ENCODE data around the gene ERCC1. TPM values are rescaled to one million over a fixed set of nuclear protein-coding genes. Genes with fewer than 3 reads are reported as not detected.

The ERCC1 gene
- total and polyA plus RNA-seq, 2 of the 13 experiments (the other 11 are each of a cell fraction or from before 2014, with no cell fraction given) = 40.0 to 66.4 TPM

DNA sequence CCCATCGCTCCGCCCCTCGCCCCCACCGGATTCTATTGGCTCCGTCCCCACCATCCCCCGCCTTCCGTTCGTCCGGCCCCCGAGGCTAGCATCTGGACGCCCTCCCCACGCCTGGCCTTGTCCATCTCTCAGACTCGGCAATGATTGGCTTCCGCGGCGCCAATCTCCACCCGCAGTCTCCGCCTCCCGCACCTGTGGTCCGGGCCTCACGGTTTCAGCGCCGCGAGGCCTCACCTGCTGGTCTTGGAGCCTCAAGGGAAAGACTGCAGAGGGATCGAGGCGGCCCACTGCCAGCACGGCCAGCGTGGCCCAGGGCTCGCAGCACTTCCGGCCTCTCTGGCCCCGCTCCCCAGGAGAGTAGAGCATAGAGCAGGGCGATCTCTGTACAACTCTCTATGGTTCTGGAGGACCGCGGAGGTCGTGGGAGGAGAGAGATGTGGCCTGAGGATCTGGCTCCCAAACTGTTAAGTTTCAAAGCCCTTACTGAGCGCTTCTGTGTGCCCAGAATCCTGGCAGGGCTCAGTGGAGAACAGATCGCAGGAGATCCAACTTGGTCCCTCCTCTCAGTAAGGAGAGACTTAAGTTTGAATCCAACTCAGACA, at the start of gene ERCC1 (continued):
- TF ChIP-seq, protein P1, sequence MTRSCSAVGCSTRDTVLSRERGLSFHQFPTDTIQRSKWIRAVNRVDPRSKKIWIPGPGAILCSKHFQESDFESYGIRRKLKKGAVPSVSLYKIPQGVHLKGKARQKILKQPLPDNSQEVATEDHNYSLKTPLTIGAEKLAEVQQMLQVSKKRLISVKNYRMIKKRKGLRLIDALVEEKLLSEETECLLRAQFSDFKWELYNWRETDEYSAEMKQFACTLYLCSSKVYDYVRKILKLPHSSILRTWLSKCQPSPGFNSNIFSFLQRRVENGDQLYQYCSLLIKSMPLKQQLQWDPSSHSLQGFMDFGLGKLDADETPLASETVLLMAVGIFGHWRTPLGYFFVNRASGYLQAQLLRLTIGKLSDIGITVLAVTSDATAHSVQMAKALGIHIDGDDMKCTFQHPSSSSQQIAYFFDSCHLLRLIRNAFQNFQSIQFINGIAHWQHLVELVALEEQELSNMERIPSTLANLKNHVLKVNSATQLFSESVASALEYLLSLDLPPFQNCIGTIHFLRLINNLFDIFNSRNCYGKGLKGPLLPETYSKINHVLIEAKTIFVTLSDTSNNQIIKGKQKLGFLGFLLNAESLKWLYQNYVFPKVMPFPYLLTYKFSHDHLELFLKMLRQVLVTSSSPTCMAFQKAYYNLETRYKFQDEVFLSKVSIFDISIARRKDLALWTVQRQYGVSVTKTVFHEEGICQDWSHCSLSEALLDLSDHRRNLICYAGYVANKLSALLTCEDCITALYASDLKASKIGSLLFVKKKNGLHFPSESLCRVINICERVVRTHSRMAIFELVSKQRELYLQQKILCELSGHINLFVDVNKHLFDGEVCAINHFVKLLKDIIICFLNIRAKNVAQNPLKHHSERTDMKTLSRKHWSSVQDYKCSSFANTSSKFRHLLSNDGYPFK (CRISPR knock-in tag; IDR thresholded peaks at IDR 0.05; ENCODE audit: borderline replicate concordance) = peak; percentile 95; the same call in 1 of the 2 replicates
- TF ChIP-seq ZFY (CRISPR knock-in tag; IDR thresholded peaks at IDR 0.05) (peak; percentile 98), ZNF883 (CRISPR knock-in tag; IDR thresholded peaks at IDR 0.05; ENCODE audit: not compliant biosample characterization) (peak; percentile 67), ZNF879 (CRISPR knock-in tag; IDR thresholded peaks at IDR 0.05) (peak; percentile 82; the same call in 1 of the 2 replicates), REPIN1 (CRISPR knock-in tag; IDR thresholded peaks at IDR 0.05; ENCODE audit: borderline replicate concordance, low read depth) (peak; percentile 75; the same call in 1 of the 2 replicates), ZNF264 (CRISPR knock-in tag; IDR thresholded peaks at IDR 0.05) (no peak), AGO1 (IDR thresholded peaks at IDR 0.05; ENCODE audit: low read depth, low read length, poor library complexity, severe bottlenecking) (peak; percentile 57), ZFP82 (CRISPR knock-in tag; IDR thresholded peaks at IDR 0.05; ENCODE audit: borderline replicate concordance) (peak; percentile 85; the same call in 1 of the 2 replicates), RFX3 (CRISPR knock-in tag; IDR thresholded peaks at IDR 0.05) (no peak), KDM2A (CRISPR knock-in tag; IDR thresholded peaks at IDR 0.05; ENCODE audit: borderline replicate concordance, low read depth) (peak; percentile 86; the same call in 1 of the 2 replicates), ZBTB42 (CRISPR knock-in tag; IDR thresholded peaks at IDR 0.05) (peak; percentile 44; the same call in 1 of the 2 replicates), ZSCAN21 (CRISPR knock-in tag; IDR thresholded peaks at IDR 0.05; ENCODE audit: borderline replicate concordance) (peak; percentile 62; the same call in 1 of the 2 replicates), THYN1 (CRISPR knock-in tag; IDR thresholded peaks at IDR 0.05; ENCODE audit: borderline replicate concordance, low read depth) (no peak), ZNF510 (CRISPR knock-in tag; IDR thresholded peaks at IDR 0.05; ENCODE audit: low read depth) (0 out of 2 replicates have a peak, but pooled peaks have one; percentile 29), ZBTB3 (CRISPR knock-in tag; IDR thresholded peaks at IDR 0.05; ENCODE audit: borderline replicate concordance, low read depth) (peak; percentile 68)
- TF ChIP-seq, protein P2, sequence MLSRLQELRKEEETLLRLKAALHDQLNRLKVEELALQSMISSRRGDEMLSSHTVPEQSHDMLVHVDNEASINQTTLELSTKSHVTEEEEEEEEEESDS (CRISPR knock-in tag; IDR thresholded peaks at IDR 0.05; ENCODE audit: borderline replicate concordance) = 0 out of 2 replicates have a peak, but pooled peaks have one; percentile 54
- TF ChIP-seq, protein P3, sequence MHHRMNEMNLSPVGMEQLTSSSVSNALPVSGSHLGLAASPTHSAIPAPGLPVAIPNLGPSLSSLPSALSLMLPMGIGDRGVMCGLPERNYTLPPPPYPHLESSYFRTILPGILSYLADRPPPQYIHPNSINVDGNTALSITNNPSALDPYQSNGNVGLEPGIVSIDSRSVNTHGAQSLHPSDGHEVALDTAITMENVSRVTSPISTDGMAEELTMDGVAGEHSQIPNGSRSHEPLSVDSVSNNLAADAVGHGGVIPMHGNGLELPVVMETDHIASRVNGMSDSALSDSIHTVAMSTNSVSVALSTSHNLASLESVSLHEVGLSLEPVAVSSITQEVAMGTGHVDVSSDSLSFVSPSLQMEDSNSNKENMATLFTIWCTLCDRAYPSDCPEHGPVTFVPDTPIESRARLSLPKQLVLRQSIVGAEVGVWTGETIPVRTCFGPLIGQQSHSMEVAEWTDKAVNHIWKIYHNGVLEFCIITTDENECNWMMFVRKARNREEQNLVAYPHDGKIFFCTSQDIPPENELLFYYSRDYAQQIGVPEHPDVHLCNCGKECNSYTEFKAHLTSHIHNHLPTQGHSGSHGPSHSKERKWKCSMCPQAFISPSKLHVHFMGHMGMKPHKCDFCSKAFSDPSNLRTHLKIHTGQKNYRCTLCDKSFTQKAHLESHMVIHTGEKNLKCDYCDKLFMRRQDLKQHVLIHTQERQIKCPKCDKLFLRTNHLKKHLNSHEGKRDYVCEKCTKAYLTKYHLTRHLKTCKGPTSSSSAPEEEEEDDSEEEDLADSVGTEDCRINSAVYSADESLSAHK (CRISPR knock-in tag; IDR thresholded peaks at IDR 0.05; ENCODE audit: borderline replicate concordance) = 0 out of 2 replicates have a peak, but pooled peaks have one; percentile 41
- TF ChIP-seq, protein P4, sequence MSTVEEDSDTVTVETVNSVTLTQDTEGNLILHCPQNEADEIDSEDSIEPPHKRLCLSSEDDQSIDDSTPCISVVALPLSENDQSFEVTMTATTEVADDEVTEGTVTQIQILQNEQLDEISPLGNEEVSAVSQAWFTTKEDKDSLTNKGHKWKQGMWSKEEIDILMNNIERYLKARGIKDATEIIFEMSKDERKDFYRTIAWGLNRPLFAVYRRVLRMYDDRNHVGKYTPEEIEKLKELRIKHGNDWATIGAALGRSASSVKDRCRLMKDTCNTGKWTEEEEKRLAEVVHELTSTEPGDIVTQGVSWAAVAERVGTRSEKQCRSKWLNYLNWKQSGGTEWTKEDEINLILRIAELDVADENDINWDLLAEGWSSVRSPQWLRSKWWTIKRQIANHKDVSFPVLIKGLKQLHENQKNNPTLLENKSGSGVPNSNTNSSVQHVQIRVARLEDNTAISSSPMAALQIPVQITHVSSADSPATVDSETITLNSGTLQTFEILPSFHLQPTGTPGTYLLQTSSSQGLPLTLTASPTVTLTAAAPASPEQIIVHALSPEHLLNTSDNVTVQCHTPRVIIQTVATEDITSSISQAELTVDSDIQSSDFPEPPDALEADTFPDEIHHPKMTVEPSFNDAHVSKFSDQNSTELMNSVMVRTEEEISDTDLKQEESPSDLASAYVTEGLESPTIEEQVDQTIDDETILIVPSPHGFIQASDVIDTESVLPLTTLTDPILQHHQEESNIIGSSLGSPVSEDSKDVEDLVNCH (CRISPR knock-in tag; IDR thresholded peaks at IDR 0.05) = 0 out of 2 replicates have a peak, but pooled peaks have one; percentile 78
- TF ChIP-seq, protein P5, sequence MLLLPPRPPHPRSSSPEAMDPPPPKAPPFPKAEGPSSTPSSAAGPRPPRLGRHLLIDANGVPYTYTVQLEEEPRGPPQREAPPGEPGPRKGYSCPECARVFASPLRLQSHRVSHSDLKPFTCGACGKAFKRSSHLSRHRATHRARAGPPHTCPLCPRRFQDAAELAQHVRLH (CRISPR knock-in tag; IDR thresholded peaks at IDR 0.05; ENCODE audit: borderline replicate concordance, low read depth) = peak; percentile 70
